Hepatocyte (in vitro differentiated cells): ENCODE measurements around the gene BMPR1A. TPM values are rescaled to one million over a fixed set of nuclear protein-coding genes. Genes with fewer than 3 reads are reported as not detected.
"Not testable (repeated sequence)": the region's sequence is repeated elsewhere in the genome, so short reads cannot be mapped to it uniquely, and the experiment has no call there.

ENCODE experiments used
- DNase-seq: peaks from one replicate; pipeline ENCODE4 v3.0.0-alpha.2; 2016; ENCODE audit warnings: low spot score
- H2AFZ ChIP-seq: fragments of 200-600 bp; sonication (generic); 2 replicates; pipeline ENCODE4 v1.6.0; 2016; ENCODE audit warnings: antibody characterized with exemption, mild to moderate bottlenecking
- H3K27ac ChIP-seq: fragments of 200-600 bp; sonication (generic); 2 replicates; pipeline ENCODE4 v1.5.1; 2016; ENCODE audit warnings: mild to moderate bottlenecking
- H3K27me3 ChIP-seq: fragments of 200-600 bp; sonication (generic); 2 replicates; pipeline ENCODE4 v1.6.1; 2016
- H3K36me3 ChIP-seq: fragments of 200-600 bp; sonication (generic); replicated peaks from 2 replicates; pipeline ENCODE4 v1.5.1; 2016; ENCODE audit warnings: low read depth; ENCODE audit not compliant: insufficient read depth
- H3K4me1 ChIP-seq: fragments of 200-600 bp; sonication (generic); 2 replicates; pipeline ENCODE4 v1.5.1; 2016; ENCODE audit warnings: mild to moderate bottlenecking, moderate library complexity; ENCODE audit not compliant: insufficient read depth
- H3K4me2 ChIP-seq: fragments of 200-600 bp; sonication (generic); 2 replicates; pipeline ENCODE4 v1.6.0; 2016
- H3K4me3 ChIP-seq: fragments of 200-600 bp; sonication (generic); 2 replicates; pipeline ENCODE4 v1.5.1; 2016; ENCODE audit warnings: mild to moderate bottlenecking
- H3K79me2 ChIP-seq: fragments of 200-600 bp; sonication (generic); 2 replicates; pipeline ENCODE4 v1.6.0; 2017; ENCODE audit warnings: mild to moderate bottlenecking
- H3K9me2 ChIP-seq: fragments of 200-600 bp; sonication (generic); replicated peaks from 2 replicates; pipeline ENCODE4 v1.6.0; 2017; ENCODE audit warnings: mild to moderate bottlenecking; ENCODE audit not compliant: insufficient read depth
- H3K9me3 ChIP-seq: fragments of 200-600 bp; sonication (generic); 2 replicates; pipeline ENCODE4 v1.5.1; 2016; ENCODE audit warnings: low read depth, mild to moderate bottlenecking
- H4K20me1 ChIP-seq: fragments of 200-600 bp; sonication (generic); 2 replicates; pipeline ENCODE4 v1.6.0; 2016; ENCODE audit warnings: mild to moderate bottlenecking; ENCODE audit not compliant: insufficient read depth, poor library complexity, severe bottlenecking
- EZH2 ChIP-seq: fragments of 200-600 bp; sonication (generic); IDR thresholded peaks from 2 replicates; pipeline ENCODE4 v1.6.1; 2016; ENCODE audit warnings: antibody characterized with exemption, mild to moderate bottlenecking, borderline replicate concordance
- EZH2phosphoT487 ChIP-seq: fragments of 200-600 bp; sonication (generic); IDR thresholded peaks from one replicate; pipeline ENCODE4 v1.6.1; 2018; ENCODE audit warnings: antibody characterized with exemption, mild to moderate bottlenecking, low read depth, moderate library complexity; ENCODE audit not compliant: unreplicated experiment, severe bottlenecking
- WGBS: methylation state at CpG from one replicate; pipeline ENCODE4 v1.1.6; 2016; ENCODE audit warnings: low lambda C conversion rate; ENCODE audit errors: missing lambda C conversion rate; 5-methylcytosine and 5-hydroxymethylcytosine counted together
- polyA plus RNA-seq: library from polyadenylated mRNA; unstranded; fragments of >200 nt; fragmentation: Nextera tagmentation; extraction: Ambion mirVana; gene quantifications from 2 replicates; pipeline ENCODE4 v1.2.1, GENCODE V29; 2016
- total RNA-seq: library from RNA; depleted of rRNA; stranded (reverse); fragments of >200 nt; gene quantifications from 2 replicates; pipeline ENCODE4 v1.2.3, GENCODE V29; 2014
- TF ChIP-seq, protein P1 (sequence below): fragments of 200-600 bp; sonication (generic); IDR thresholded peaks from 2 replicates; pipeline ENCODE4 v1.5.1; 2016; ENCODE audit warnings: antibody characterized with exemption, mild to moderate bottlenecking; ENCODE audit not compliant: poor library complexity

The BMPR1A gene
- total and polyA plus RNA-seq, 2 experiments from 2014 or later = 25.1 to 58.0 TPM

DNA sequence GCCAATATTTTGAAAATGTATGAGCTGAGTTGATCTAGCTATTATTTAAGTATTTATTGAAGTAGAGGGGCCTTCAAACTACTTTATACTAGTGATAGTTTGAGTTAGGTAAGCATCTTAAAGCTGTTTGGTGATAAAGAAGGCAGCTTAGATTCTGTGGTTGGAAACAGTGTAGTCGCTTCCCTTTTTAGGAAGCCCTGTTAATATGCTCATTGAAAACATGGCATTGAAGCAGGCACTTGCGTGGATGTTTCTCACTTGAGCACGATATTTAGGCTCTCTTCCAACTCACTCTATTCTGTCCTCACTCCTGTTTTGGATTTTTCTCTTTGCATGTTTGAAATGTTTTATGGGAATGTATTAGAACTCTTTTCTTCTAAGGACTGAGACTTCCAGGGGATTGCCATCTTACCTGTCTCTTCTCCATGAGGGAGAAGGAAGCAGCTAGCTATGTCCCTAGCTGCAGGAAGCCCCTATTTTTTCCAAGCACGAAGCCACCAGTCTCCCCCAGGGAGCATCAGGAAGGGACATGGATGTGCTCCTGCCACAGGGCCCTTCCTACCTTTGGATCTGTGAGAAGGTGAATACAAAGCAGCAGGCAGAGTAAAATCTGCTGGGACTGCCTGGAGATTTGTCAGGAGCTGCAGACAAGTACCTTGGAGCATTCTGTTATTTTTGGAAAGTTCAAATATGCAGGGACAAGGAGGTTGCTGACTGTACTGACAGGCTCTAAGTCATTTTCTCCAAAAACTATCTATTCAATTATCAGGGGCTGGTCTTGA lies 22.0 kb upstream of the BMPR1A start:
- Histone ChIP-seq H4K20me1 (no peaks in the 10 kb centered on the region), H3K4me3 (no peak overlapping the region), H3K36me3 (no peaks in the 10 kb centered on the region), H3K4me1 (no peaks in the 10 kb centered on the region), H3K79me2 (no peaks in the 10 kb centered on the region), H3K4me2 (no peak overlapping the region), H3K9me3 (no peaks in the 10 kb centered on the region), H3K27ac (no peak overlapping the region), H3K9me2 (no peaks in the 10 kb centered on the region), H2AFZ (no peak overlapping the region), H3K27me3 (no peaks in the 10 kb centered on the region)
- 79% methylated on average over 4 of the region's 4 CpGs for WGBS
- DNase-seq = no peak
- TF ChIP-seq, protein P1, sequence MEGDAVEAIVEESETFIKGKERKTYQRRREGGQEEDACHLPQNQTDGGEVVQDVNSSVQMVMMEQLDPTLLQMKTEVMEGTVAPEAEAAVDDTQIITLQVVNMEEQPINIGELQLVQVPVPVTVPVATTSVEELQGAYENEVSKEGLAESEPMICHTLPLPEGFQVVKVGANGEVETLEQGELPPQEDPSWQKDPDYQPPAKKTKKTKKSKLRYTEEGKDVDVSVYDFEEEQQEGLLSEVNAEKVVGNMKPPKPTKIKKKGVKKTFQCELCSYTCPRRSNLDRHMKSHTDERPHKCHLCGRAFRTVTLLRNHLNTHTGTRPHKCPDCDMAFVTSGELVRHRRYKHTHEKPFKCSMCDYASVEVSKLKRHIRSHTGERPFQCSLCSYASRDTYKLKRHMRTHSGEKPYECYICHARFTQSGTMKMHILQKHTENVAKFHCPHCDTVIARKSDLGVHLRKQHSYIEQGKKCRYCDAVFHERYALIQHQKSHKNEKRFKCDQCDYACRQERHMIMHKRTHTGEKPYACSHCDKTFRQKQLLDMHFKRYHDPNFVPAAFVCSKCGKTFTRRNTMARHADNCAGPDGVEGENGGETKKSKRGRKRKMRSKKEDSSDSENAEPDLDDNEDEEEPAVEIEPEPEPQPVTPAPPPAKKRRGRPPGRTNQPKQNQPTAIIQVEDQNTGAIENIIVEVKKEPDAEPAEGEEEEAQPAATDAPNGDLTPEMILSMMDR = no peak
- TF ChIP-seq EZH2 (no peak), EZH2phosphoT487 (no peak)

DNA sequence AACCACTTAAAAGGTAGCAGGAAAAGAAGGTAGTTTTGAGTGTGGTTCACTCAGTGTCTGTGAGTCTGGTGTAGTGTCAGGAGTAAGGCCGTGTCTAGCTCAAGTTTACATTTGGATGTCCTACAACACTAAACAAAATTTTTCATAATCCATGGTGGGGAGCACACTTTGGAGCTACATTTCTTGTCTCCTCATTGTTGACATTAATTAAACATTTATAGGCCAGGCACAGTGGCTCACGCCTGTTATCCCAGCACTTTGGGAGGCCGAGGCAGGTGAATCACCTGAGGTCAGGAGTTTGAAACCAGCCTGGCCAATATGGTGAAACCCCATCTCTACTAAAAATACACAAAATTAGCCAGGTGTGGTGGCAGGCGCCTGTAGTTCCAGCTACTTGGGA lies 21.1 kb upstream of the BMPR1A start:
- not testable (repeated sequence) for H3K27me3 ChIP-seq, H3K4me3 ChIP-seq, DNase-seq, H2AFZ ChIP-seq, H3K4me2 ChIP-seq, H4K20me1 ChIP-seq, H3K79me2 ChIP-seq, H3K4me1 ChIP-seq, H3K9me3 ChIP-seq, H3K9me2 ChIP-seq, H3K36me3 ChIP-seq, H3K27ac ChIP-seq
- WGBS = 92% methylated on average over 4 of the region's 4 CpGs

DNA sequence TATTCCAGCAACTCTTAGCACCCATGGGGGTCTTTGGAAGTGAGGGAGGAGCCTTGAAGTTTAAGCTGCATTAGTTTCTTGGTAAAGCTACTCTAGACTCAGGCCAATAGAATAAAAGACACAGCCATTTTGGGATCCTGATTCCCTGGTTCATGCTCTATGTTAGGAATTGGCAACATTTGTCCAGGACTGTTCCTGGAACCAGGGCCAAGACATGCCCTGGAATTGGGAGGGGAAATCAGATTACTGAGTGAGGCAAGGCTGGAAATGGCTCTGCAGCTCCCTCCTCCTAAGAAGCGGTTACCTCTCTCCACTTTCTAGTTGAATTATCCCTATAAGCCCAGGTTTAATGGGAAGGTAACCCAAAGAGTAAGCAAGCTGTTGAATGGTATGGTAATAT lies 14.2 kb upstream of the BMPR1A start:
- Histone ChIP-seq H4K20me1 (no peaks in the 10 kb centered on the region), H3K36me3 (no peaks in the 10 kb centered on the region), H2AFZ (no peak overlapping the region), H3K4me3 (no peak overlapping the region), H3K9me3 (no peaks in the 10 kb centered on the region), H3K9me2 (no peaks in the 10 kb centered on the region), H3K27me3 (no peaks in the 10 kb centered on the region), H3K79me2 (no peaks in the 10 kb centered on the region), H3K4me2 (no peak overlapping the region), H3K27ac (no peak overlapping the region), H3K4me1 (peaks cover 6% of the 10 kb centered on the region)
- TF ChIP-seq EZH2 (no peak), EZH2phosphoT487 (no peak)
- TF ChIP-seq, protein P1 = no peak
- no peak for DNase-seq
- 100% methylated on average over 1 of the region's 1 CpG for WGBS

DNA sequence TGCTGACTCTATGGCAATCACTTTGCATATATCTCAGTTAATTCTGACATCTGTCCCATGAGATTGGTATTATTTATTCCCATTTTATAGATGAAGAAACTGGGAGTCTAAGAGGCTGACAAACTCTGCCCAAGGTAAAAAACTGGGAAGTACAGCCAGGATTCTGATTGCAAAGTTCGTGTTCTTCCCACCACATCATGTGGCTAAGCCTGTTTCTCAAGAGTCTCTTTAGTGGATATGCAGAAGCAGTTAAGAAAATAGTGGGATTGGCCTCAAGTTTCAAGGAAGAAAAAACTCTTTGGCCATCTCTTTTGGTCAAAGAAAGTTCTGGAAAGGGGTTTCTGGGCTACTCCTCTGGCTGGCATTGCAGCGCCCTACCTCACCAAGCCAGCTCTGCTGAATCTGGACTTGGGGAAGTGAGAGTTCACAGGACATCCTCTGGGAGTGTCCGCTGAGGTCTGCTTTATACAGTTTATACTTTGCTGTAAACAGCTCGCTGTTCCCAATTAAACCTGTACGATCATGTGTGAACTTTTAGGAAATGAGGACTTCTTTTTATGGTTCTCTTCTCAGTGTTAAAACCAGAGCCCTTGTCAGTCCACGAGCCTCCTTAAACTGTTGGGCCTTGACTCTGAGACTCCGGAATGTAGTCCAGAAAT lies 12.2 kb upstream of the BMPR1A start:
- Histone ChIP-seq H3K36me3 (no peaks in the 10 kb centered on the region), H3K4me3 (no peak overlapping the region), H3K27ac (no peak overlapping the region), H3K9me2 (no peaks in the 10 kb centered on the region), H3K79me2 (no peaks in the 10 kb centered on the region), H3K4me2 (no peak overlapping the region), H3K4me1 (peaks cover 6% of the 10 kb centered on the region), H4K20me1 (no peaks in the 10 kb centered on the region), H3K9me3 (no peaks in the 10 kb centered on the region), H2AFZ (no peak overlapping the region), H3K27me3 (no peaks in the 10 kb centered on the region)
- 67% methylated on average over 7 of the region's 7 CpGs for WGBS
- no peak for TF ChIP-seq EZH2
- TF ChIP-seq EZH2phosphoT487 = no peak
- TF ChIP-seq, protein P1 = no peak
- no peak for DNase-seq
